ENCODE results near the gene SFMBT1. TPM values are rescaled to one million over a fixed set of nuclear protein-coding genes. Genes with fewer than 3 reads are reported as not detected.

Gene SFMBT1, protein sequence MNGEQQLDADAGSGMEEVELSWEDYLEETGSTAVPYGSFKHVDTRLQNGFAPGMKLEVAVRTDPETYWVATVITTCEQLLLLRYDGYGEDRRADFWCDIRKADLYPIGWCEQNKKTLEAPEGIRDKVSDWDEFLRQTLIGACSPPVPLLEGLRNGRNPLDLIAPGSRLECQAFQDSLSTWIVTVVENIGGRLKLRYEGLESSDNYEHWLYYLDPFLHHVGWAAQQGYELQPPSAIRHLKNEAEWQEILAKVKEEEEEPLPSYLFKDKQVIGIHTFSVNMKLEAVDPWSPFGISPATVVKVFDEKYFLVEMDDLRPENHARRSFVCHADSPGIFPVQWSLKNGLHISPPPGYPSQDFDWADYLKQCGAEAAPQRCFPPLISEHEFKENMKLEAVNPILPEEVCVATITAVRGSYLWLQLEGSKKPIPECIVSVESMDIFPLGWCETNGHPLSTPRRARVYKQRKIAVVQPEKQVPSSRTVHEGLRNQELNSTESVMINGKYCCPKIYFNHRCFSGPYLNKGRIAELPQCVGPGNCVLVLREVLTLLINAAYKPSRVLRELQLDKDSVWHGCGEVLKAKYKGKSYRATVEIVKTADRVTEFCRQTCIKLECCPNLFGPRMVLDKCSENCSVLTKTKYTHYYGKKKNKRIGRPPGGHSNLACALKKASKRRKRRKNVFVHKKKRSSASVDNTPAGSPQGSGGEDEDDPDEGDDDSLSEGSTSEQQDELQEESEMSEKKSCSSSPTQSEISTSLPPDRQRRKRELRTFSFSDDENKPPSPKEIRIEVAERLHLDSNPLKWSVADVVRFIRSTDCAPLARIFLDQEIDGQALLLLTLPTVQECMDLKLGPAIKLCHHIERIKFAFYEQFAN
- total RNA-seq = 4.2 and 7.0 TPM in 2 replicates

DNA sequence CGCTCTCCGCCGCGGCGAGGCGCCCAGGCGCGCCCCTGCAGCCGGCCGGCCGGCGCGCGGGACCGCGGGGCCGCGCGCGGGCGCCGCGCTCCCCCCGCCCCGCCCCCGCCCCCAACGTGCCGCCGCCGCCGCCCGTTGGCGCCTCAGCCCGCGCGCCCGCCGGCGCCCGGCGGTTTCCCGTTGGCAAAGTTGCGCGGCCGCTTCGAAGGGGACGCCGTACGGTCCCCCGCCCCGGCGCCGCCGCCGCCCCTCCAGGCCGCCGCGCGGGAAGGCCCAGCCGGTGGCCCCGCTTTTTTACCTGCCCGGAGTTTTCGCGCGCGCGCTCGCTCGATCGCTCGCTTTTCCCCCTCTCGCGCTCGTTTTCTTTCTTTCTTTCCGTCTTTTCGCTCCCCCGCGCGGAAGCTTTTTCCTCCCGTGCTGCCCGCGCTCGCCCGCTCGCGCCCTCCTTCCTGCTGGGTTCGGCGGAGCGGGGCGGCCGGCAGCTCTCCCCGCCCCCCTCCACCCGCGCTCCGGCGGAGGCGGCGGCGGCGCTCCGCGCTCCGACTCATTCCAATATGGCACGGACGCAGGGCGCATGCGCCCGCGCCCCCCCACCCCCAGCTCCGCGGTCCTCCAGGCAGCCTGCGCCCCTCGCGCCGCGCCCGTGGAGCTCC lies at the start of gene SFMBT1:
Gene SFMBT1 (minus strand): TSS at position 556 of the 653 bp plus-strand sequence. CDS start 76,945 bp downstream, outside the sequence.

DNA sequence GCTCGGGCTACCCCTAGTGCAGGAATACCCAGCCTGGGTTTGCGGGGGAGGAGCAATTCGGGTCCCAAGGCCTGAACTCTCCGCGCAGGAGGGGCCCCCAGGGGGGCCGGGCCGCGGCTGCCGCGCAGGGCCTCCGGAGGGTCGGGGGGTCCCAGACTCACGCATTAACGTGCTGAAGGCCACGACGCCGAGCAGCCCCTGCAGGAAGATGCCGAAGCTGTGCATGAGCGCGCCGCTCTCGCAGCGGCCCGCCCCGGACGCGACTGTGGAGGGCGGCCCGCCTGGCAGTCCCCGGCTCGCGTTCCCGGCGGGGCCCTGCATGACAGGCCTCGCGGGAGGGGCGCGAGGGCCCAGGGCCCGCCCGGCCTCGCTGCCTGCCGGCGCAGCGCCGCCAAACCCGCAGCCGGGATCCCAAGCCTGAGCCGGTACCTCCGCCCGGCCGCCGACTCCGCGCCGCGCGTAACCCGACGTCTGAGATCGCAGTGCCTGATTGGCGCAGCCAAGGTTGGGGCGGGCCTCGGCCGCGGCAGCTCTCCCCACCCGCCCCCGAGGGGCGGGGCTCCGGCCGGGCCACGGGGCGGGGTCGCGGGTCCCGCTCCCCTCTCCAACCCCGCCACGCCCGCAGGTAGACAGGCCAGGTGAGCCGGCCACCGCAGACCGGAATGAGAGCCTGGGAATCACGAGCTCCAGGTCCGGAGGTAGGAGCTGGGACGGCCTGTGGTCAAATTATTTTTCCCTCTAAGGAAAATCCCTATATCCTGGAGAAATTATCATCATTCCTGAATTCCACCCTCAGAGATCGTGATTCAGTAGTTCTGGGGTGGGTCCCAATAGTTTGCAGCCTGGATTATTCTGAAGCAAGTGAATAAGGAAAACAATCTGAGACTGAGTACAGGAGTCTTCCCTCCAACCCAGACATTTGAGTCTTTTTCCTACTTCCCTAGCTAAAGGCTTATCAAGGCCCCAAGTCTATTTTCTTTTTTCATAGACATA lies 148.4 kb downstream of the SFMBT1 start, which contains the start of gene STIMATE:
Gene STIMATE (minus strand): TSS at position 419 of the 993 bp plus-strand sequence. CDS start 98 bp downstream, at position 321.

Other genes with a start within 250 kb of the SFMBT1 start
- 0.76 TPM in 1 of 2 replicates, not detected in the other for gene ITIH4, start 215.4 kb downstream of the SFMBT1 start, total RNA-seq
- not detected in 2 replicates for gene MUSTN1, start 211.1 kb downstream of the SFMBT1 start, total RNA-seq
- 9.1 and 13.2 TPM in 2 replicates for gene STIMATE, start 148.5 kb downstream of the SFMBT1 start, total RNA-seq
- gene RFT1, start 84.4 kb upstream of the SFMBT1 start, total RNA-seq = 14.6 and 28.9 TPM in 2 replicates
- 2.3 and 5.5 TPM in 2 replicates for gene PRKCD, start 115.1 kb upstream of the SFMBT1 start, total RNA-seq
- gene TKT, start 209.9 kb upstream of the SFMBT1 start, total RNA-seq = 329 and 420 TPM in 2 replicates

All from epithelial cell of umbilical artery (primary cell).